HepG2 (cell line): ENCODE measurements around the gene PTPN3. TPM values are rescaled to one million over a fixed set of nuclear protein-coding genes. Genes with fewer than 3 reads are reported as not detected.

Experiments used
- ATAC-seq: fragments of 200-7000 bp; cut with Tn5 transposase; 3 replicates; pipeline ENCODE4 v1.9.1; 2020; ENCODE audit warnings: mild to moderate bottlenecking, moderate library complexity
- BruUV-seq: library from RNA; stranded (reverse); fragments of 400-500 nt; replicated peaks from 2 replicates; lab custom pipeline; 2021; lab: Mats Ljungman, UMichigan
- CTCF ChIA-PET: fragments of 300-600 bp; formaldehyde crosslinking; extraction: SDS; loops from one replicate; lab custom pipeline; 2021; ENCODE audit warnings: low total read pairs, inconsistent platforms, low intra/inter-chr PET ratio; lab: Yijun Ruan, JAX
- POLR2A ChIA-PET: fragments of 350-600 bp; sonication (Branson Sonifier 250); formaldehyde crosslinking; loops from one replicate; lab custom pipeline; 2020; ENCODE audit warnings: antibody characterized with exemption, inconsistent platforms; lab: Yijun Ruan, JAX
- DNase-seq: peaks from one replicate; pipeline ENCODE4 v3.0.0-alpha.2; 2015; ENCODE audit warnings: low spot score
- FAIRE-seq: peaks from 3 replicates; lab custom pipeline; 2011; peaks lifted over from hg19 to GRCh38; lab: Jason Lieb, UNC
- H2AFZ ChIP-seq: one replicate; pipeline ENCODE4 v1.6.1; 2011; ENCODE audit warnings: low read length, inconsistent platforms
- H3K27ac ChIP-seq: fragments of 300-600 bp; 3 replicates; pipeline ENCODE4 v1.8.0; 2011; ENCODE audit warnings: mixed run types, mild to moderate bottlenecking, mixed read lengths, low read length, inconsistent platforms; ENCODE audit not compliant: insufficient read depth; ENCODE audit errors: extremely low read length
- H3K27me3 ChIP-seq, 2 experiments: fragments of 200-600 bp in 1 of 2; 2 replicates in 1 of 2; 3 replicates in 1 of 2; pipeline versions ENCODE4 v1.6.0 to v1.8.0; 2011; ENCODE audit warnings: low read length in 2 of 2, mild to moderate bottlenecking in 2 of 2, moderate library complexity in 2 of 2, inconsistent platforms in 1 of 2; ENCODE audit not compliant: insufficient read depth in 2 of 2, control insufficient read depth in 1 of 2
- H3K36me3 ChIP-seq, 2 experiments: fragments of 200-600 bp in 1 of 2; replicated peaks in 1 of 2; 2 replicates in 1 of 2; 3 replicates in 1 of 2; pipeline versions ENCODE4 v1.5.1 to v1.8.0; 2011; ENCODE audit warnings: low read length in 2 of 2, inconsistent platforms in 1 of 2; ENCODE audit not compliant: insufficient read depth in 2 of 2, control insufficient read depth in 1 of 2
- H3K4me1 ChIP-seq: 2 replicates; pipeline ENCODE4 v1.5.1; 2012; ENCODE audit warnings: low read length, inconsistent platforms; ENCODE audit not compliant: insufficient read depth
- H3K4me2 ChIP-seq: 2 replicates; pipeline ENCODE4 v1.6.0; 2011; ENCODE audit warnings: low read depth, low read length, inconsistent platforms
- H3K4me3 ChIP-seq, 3 experiments: fragments of 200-600 bp in 1 of 3; sonication (generic), shearing (Covaris generic) in 1 of 3; replicated peaks in 1 of 3; 2 replicates each; pipeline ENCODE4 v1.5.1; 2011 to 2016; ENCODE audit warnings: low read length in 3 of 3, inconsistent platforms in 2 of 3, low read depth in 2 of 3, mild to moderate bottlenecking in 2 of 3, control low read depth in 1 of 3, mixed read lengths in 1 of 3; ENCODE audit not compliant: insufficient read depth in 1 of 3
- H3K79me2 ChIP-seq: one replicate; pipeline ENCODE4 v1.6.1; 2011; ENCODE audit warnings: low read length, inconsistent platforms; ENCODE audit not compliant: insufficient read depth
- H3K9ac ChIP-seq: 2 replicates; pipeline ENCODE4 v1.6.0; 2011; ENCODE audit warnings: mild to moderate bottlenecking, low read depth, low read length, inconsistent platforms; ENCODE audit not compliant: insufficient read depth
- H3K9me3 ChIP-seq: 2 replicates; pipeline ENCODE4 v1.5.1; 2012; ENCODE audit warnings: mild to moderate bottlenecking, low read length
- H4K20me1 ChIP-seq: 2 replicates; pipeline ENCODE4 v1.6.0; 2011; ENCODE audit warnings: inconsistent platforms, mild to moderate bottlenecking, low read length, moderate library complexity; ENCODE audit not compliant: insufficient read depth
- CHD4 ChIP-seq: fragments of 200-600 bp; sonication (generic); IDR thresholded peaks from 2 replicates; pipeline ENCODE4 v1.7.0; 2017; ENCODE audit warnings: mild to moderate bottlenecking, low read length, borderline replicate concordance
- CREBL2 ChIP-seq: sonication (generic); formaldehyde crosslinking; IDR thresholded peaks from 2 replicates; pipeline ENCODE4 v1.8.1; 2023; ENCODE audit warnings: missing genetic modification reagents, mild to moderate bottlenecking, borderline replicate concordance
- EP300 ChIP-seq, 3 experiments: sonication (generic) in 1 of 3; formaldehyde crosslinking in 1 of 3; IDR thresholded peaks; 2 replicates each; pipeline versions ENCODE4 v1.5.1 to v1.6.1; 2011 to 2020; ENCODE audit warnings: low read depth in 2 of 3, low read length in 2 of 3, borderline replicate concordance in 1 of 3, improper control_type of control experiment in 1 of 3, mild to moderate bottlenecking in 1 of 3, missing genetic modification reagents in 1 of 3, moderate library complexity in 1 of 3
- FIP1L1 ChIP-seq: fragments of 200-400 bp; formaldehyde crosslinking; IDR thresholded peaks from 2 replicates; pipeline ENCODE4 v1.6.1; 2018; ENCODE audit warnings: low read depth, mild to moderate bottlenecking, low read length, moderate library complexity, borderline replicate concordance; ENCODE audit not compliant: insufficient read depth
- HCFC1 ChIP-seq: fragments of 150-350 bp; IDR thresholded peaks from 2 replicates; pipeline ENCODE4 v1.6.1; 2014; ENCODE audit warnings: low read depth, low read length
- MAZ ChIP-seq, 2 experiments: sonication (generic) in 1 of 2; formaldehyde crosslinking in 1 of 2; IDR thresholded peaks; 2 replicates each; pipeline versions ENCODE4 v1.5.0 to v1.6.1; 2012 to 2020; ENCODE audit warnings: low read depth in 2 of 2, mild to moderate bottlenecking in 2 of 2, borderline replicate concordance in 1 of 2, improper control_type of control experiment in 1 of 2, low read length in 1 of 2, missing genetic modification reagents in 1 of 2, moderate library complexity in 1 of 2
- MLLT10 ChIP-seq: sonication (generic); formaldehyde crosslinking; IDR thresholded peaks from 2 replicates; pipeline ENCODE4 v1.4.0; 2020; ENCODE audit warnings: missing genetic modification reagents
- RERE ChIP-seq: IDR thresholded peaks from 2 replicates; pipeline ENCODE4 v1.6.1; 2016; ENCODE audit warnings: low read depth, missing genetic modification reagents, missing compliant biosample characterization
- SP1 ChIP-seq, 2 experiments: fragments of 450-650 bp in 1 of 2; sonication (generic) in 1 of 2; formaldehyde crosslinking in 1 of 2; IDR thresholded peaks; 2 replicates each; pipeline versions ENCODE4 v1.4.0 to v1.6.1; 2016 to 2020; ENCODE audit warnings: missing genetic modification reagents in 1 of 2
- TCF7 ChIP-seq: sonication (generic); IDR thresholded peaks from 2 replicates; pipeline ENCODE4 v1.6.1; 2016; ENCODE audit warnings: antibody characterized with exemption, low read depth
- THAP7 ChIP-seq: sonication (generic); formaldehyde crosslinking; IDR thresholded peaks from 2 replicates; pipeline ENCODE4 v1.8.1; 2023; ENCODE audit warnings: mild to moderate bottlenecking, missing genetic modification reagents
- THYN1 ChIP-seq: sonication (generic); formaldehyde crosslinking; IDR thresholded peaks from 2 replicates; pipeline ENCODE4 v1.8.1; 2023; ENCODE audit warnings: low read depth, mild to moderate bottlenecking, moderate library complexity, missing genetic modification reagents, borderline replicate concordance
- ZFP41 ChIP-seq: sonication (generic); formaldehyde crosslinking; IDR thresholded peaks from 2 replicates; pipeline ENCODE4 v1.4.0; 2020; ENCODE audit warnings: mild to moderate bottlenecking, missing genetic modification reagents, borderline replicate concordance
- ZFP82 ChIP-seq: sonication (generic); formaldehyde crosslinking; IDR thresholded peaks from 2 replicates; pipeline ENCODE4 v1.5.1; 2020; ENCODE audit warnings: mild to moderate bottlenecking, missing genetic modification reagents, borderline replicate concordance
- WGBS: methylation state at CpG from one replicate; pipeline ENCODE4 v1.1.6; 2017; ENCODE audit warnings: low lambda C conversion rate; 5-methylcytosine and 5-hydroxymethylcytosine counted together
- in situ Hi-C: cut with HindIII; loops from 2 replicates; pipeline ENCODE4 v1.10.0; 2017; ENCODE audit warnings: low pct_unique_long_range_greater_than_20kb; ENCODE audit not compliant: extremely low pct_ligation_motif_present
- intact Hi-C: fragments of 100-400 bp; cut with micrococcal nuclease; formaldehyde crosslinking; loops from one replicate; pipeline ENCODE4 v1.10.0; 2022; ENCODE audit not compliant: unreplicated experiment
- polyA plus RNA-seq, 8 experiments: library from polyadenylated mRNA; depleted of rRNA in 3 of 8; stranded (reverse) in 7 of 8; unstranded in 1 of 8; fragments of >200 nt; fragmentation: Illumina TruSeq in 4 of 8; extraction: Trizol in 4 of 8; gene quantifications; 2 replicates each; pipeline versions ENCODE4 v1.2.1 to v1.2.3, GENCODE V29; 2011 to 2016; ENCODE audit warnings: low read depth in 4 of 8, missing spikeins in 1 of 8, mixed read lengths in 1 of 8; ENCODE audit not compliant: insufficient read depth in 1 of 8
- total RNA-seq, 5 experiments: library from RNA; depleted of rRNA; stranded (reverse); fragments of >200 nt; fragmentation: Illumina TruSeq; extraction: Trizol; gene quantifications; 2 replicates each; pipeline ENCODE4 v1.2.3, GENCODE V29; 2016; ENCODE audit warnings: low read depth in 1 of 5

The PTPN3 gene
- total and polyA plus RNA-seq, 2 of the 13 experiments (the other 11 are each of a cell fraction or from before 2014, with no cell fraction given): 5.6 to 20.5 TPM

GRCh38 chr9:109459423-109459822 is 38.7 kb downstream of the PTPN3 start (continued):
- TF ChIP-seq TCF7: no peak
- TF ChIP-seq CREBL2 (CRISPR knock-in tag): no peak

GRCh38 chr9:109458453-109459211 is 39.5 kb downstream of the PTPN3 start:
- Histone ChIP-seq H2AFZ (no peak overlapping the region), H3K4me2 (no peak overlapping the region), H3K79me2 (no peaks in the 10 kb centered on the region), H3K9me3 (no peaks in the 10 kb centered on the region), H3K36me3 (peaks cover 2 to 39% of the 10 kb centered on the region in 2 experiments; a peak in 4 of 5 replicates), H3K27me3 (no peaks in the 10 kb centered on the region), H3K9ac (no peak overlapping the region), H3K4me1 (no peaks in the 10 kb centered on the region), H3K4me3 (no peak overlapping the region), H4K20me1 (no peaks in the 10 kb centered on the region), H3K27ac (no peak overlapping the region)
- ChIA-PET CTCF (no interaction called here), POLR2A (interaction anchor here (1.2 kb wide), 1 partner anchor 19 kb away, joined by 3 read pairs; no protein-coding TSS in a partner anchor)
- WGBS: 94% methylated on average over 8 of the region's 8 CpGs
- intact Hi-C loops (no loop called here), in situ Hi-C loops (no loop called here)
- DNase-seq (no peak), ATAC-seq (no peak), FAIRE-seq (no peak)
- TF ChIP-seq THAP7 (CRISPR knock-in tag): no peak
- TF ChIP-seq MLLT10 (CRISPR knock-in tag): no peak
- TF ChIP-seq FIP1L1: no peak
- TF ChIP-seq SP1 (IDR thresholded peaks at IDR 0.05): no peak
- no peak for TF ChIP-seq SP1 (CRISPR knock-in tag; IDR thresholded peaks at IDR 0.05)
- no peak for TF ChIP-seq MAZ (IDR thresholded peaks at IDR 0.05; ENCODE audit: borderline replicate concordance, low read depth, low read length)
- no peak for TF ChIP-seq MAZ (CRISPR knock-in tag; IDR thresholded peaks at IDR 0.05; ENCODE audit: low read depth)
- no peak for TF ChIP-seq ZFP41
- no peak for TF ChIP-seq RERE (CRISPR knock-in tag)
- TF ChIP-seq ZFP82: no peak
- no peak for TF ChIP-seq CHD4
- TF ChIP-seq EP300 (IDR thresholded peaks at IDR 0.05; ENCODE audit: low read depth in 2 of 2, low read length in 2 of 2): no peak
- TF ChIP-seq EP300 (CRISPR knock-in tag; IDR thresholded peaks at IDR 0.05; ENCODE audit: borderline replicate concordance): no peak
- TF ChIP-seq HCFC1: no peak
- no peak for TF ChIP-seq THYN1 (CRISPR knock-in tag)
- BruUV-seq: no TSS peak
